SK-MEL-5 (cell line): ENCODE results near the gene SAMSN1. TPM values are rescaled to one million over a fixed set of nuclear protein-coding genes. Genes with fewer than 3 reads are reported as not detected.

Source experiments
- total RNA-seq: library from RNA; depleted of rRNA; stranded (reverse); fragments of >200 nt; shearing (Covaris generic); gene quantifications from 2 replicates; pipeline ENCODE4 v1.2.3, GENCODE V29; 2014; rRNA removed

SAMSN1 gene
- total RNA-seq, 1 experiment from 2014 or later, result not detected

Other genes starting within 250 kb of the SAMSN1 start
- 48.6 and 51.0 TPM in 2 replicates for gene HSPA13, start 163.2 kb downstream of the SAMSN1 start, total RNA-seq